Head of caudate nucleus (tissue), 42 donors: ENCODE measurements around the gene NEO1.

Experiments used
- DNase-seq, 42 donors: peaks; one replicate each; pipeline versions ENCODE4 v3.0.0 to v3.0.0-alpha.2; 2020 to 2021; ENCODE audit warnings: mixed read lengths in 7 of 42
- intact Hi-C: fragments of 100-400 bp; cut with DNase I; formaldehyde crosslinking; loops from one replicate; pipeline ENCODE4 v1.15.0; 2022

The NEO1 gene

GRCh38 chr15:73333001-73333400 is 280.7 kb downstream of the NEO1 start:
- no peak for DNase-seq
- intact Hi-C loops, result no loop called here

GRCh38 chr15:73334086-73334485 is 281.8 kb downstream of the NEO1 start:
- intact Hi-C loops, result no loop called here
- DNase-seq, result no peak

DNA sequence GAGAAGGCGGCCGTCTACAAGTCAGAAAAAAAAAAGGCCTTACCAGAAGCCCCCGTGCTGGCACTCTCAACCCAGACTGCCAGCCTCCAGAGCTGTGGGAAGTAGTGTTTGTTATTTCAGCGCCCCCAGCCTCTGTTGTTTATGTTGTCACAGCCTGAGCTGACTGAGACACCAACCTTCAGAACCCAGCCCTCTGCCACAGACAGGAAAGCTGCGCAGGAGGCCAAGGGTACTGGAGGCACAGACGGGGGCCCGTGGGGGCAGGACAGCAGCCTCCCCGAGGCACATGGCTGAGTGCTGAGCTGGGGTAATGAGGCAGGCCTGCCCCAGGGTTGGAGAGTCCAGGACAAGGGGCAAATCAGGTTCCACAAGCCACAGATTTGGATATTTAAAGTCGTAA is 282.8 kb downstream of the NEO1 start:
- no peak for DNase-seq
- intact Hi-C loops, result no loop called here

- intact Hi-C loops, result no loop called here
- no peak for DNase-seq
These were observed 283.2 kb downstream of the NEO1 start for GRCh38 chr15:73335471-73335870.

DNA sequence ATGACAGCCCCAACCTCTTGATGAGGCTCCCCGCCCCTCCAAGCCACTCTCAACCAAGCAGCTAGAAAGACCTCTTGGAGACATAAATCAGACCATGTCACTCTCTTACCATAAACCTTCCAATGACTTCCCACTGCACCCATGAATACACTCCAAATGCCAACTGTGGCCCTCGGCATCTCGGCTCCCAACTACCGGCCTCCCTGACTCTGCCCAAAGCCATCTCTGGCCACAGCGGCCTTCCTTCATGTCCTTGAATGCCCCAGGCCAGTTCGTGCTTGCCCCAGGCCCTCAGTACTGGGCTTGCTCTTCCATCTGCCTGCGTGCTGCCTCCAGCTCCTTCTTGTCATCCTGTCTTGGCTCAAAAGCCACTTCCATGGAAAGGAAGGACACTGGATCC is 284.5 kb downstream of the NEO1 start:
- intact Hi-C loops, result no loop called here
- no peak for DNase-seq

- intact Hi-C loops, result no loop called here
- no peak for DNase-seq
These were observed 284.9 kb downstream of the NEO1 start for GRCh38 chr15:73337187-73337586.

DNA sequence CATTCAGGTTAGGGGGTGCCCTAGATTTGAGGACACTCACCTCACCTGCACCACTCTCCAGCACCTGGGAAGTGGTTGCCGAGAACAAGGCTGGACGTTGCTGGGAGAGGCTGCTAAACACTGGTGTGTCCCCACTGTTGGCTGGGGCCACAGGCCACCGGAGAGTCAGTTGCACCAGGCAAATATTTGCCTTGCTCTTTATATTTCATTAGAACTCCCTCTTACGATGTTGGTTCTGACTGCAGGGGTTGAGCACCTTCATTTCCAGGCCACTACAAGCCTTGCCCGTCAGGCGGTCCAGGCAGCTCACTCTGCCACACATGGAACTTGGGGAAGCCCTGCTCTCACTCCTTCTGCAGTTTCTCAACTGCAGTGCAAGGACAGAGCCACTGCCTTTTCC is 285.8 kb downstream of the NEO1 start:
- no peak for DNase-seq
- intact Hi-C loops, result no loop called here

DNA sequence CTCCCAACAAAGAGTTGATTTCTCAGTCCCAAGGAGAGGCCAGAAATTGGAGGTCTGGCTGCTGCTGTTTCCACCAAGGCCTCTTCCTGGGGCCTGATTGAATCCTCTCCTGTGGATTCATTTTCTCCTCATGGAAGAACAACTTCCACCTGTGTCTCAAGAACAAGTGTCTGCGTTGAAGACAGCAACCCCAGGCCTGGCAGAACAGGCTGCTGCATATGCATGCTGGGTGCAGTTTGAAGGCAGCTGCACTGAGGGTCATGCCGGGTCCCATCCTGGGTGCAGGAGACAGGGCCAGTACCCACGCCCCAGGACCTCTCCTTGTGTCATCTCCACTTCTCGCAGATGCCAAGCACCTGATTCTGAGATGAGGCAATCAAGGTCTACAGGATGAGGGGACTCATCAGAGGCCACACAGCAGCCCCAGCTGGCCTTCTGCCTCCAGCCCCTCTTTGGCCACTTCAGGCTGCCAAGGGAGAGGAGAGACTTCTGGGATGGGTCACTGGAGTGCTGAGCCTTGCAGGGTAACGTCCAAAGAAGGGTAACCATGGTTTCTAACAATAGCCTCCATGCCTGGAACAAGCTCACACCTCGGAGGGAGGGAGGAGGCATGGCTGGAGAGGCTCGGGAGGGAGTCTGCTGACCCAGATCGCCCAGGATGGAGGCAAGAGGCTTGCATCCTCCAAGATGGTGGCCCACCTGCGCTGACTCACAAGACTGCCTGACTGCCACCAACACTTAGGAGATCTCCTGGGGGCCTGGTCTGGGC is 286.5 kb downstream of the NEO1 start:
- intact Hi-C loops, result no loop called here
- no peak for DNase-seq

DNA sequence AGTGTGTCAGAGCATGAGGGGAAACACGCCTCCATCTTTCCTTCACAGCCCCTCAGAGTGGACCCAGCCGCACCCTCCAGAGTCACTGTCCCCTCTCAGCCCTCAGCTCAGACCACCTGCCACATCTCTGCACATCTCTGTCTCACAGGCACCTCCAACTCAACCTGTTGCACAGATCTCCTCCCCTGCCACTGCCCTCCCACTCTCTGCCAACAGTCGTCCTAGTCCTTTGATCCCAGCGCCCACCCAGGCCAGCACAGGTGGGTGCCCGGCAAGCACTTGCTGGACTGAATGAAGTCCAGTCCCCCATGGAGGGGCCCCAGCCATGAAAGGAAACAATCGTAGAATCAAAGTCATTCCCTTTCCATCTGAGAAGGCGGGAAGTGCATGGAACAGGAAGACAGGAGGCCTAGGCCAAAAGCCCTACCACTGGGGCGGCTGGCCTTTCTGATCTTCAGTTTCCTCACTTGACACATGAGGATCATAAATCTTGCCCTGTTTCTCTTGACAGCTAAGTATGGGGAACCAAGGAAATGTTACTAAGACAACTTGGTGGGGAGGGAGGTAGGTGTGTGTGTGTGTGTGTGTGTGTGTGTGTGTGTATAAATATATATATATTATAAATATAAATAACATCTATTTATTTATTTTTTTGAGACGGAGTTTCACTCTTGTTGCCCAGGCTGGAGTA is 288.4 kb downstream of the NEO1 start:
- intact Hi-C loops, result no loop called here
- DNase-seq, result no peak

DNA sequence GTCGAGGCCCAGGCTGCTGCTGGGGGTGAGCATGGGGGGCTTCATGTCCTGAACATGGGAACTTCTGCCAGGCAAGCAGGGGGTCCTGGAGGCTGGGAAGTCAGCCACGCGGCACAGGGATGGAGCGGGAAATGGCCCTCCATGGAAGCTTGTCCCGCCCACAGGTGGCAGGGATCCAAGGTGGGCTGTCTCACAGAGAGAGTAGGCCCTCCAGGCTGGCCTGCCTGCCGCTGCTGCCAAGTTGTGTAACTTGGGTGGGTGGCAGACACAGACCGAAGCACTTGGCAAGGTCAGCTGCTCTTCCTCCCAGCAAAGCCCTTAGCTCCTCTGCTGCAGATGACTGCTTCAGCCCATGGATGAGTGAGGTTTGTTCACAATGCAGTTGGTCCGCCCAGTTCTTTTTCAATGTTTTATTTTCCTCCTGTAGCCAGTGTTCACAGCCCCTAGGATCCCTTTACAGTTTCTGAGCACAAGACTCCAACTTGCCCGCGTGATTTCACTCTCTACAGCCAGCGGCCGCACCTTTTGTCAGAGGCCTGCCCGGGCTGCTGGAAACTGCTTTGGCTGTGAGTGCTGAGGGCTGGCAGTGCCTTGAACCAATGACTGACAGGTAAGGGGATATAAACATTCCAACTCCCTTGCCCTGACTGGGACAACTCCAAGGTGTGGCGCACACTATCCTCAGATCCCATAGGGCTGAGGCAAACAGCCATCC is 289.8 kb downstream of the NEO1 start:
- intact Hi-C loops, result no loop called here
- DNase-seq, result peak in 4 of 42 donors; percentile 7 to 19 (median 14)

DNA sequence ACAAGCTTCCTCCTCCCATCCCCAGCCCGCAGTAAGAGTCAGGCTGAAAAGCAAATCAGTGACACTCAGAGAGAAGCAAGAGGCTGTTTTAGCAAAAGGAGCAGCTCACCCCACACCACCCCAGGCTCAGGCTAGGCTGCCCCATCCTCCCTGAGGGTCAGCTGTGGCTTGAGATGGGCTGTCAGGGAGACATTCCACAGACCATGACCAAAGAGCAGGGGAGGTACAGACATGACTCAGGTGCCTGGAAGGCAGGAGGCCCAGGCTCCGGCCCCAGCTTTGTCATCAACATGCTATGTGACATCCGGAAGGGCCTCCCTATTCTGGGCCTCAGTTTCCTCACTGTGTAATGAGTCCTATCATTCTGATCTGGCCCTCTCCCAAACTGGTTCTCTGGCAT is 291.8 kb downstream of the NEO1 start:
- no peak for DNase-seq
- intact Hi-C loops, result no loop called here

GRCh38 chr15:73345658-73346057 is 293.4 kb downstream of the NEO1 start:
- no peak for DNase-seq
- intact Hi-C loops, result no loop called here

GRCh38 chr15:73346735-73347312 is 294.6 kb downstream of the NEO1 start:
- peak in 6 of 42 donors; percentile 21 to 53 (median 35) for DNase-seq
- intact Hi-C loops, result no loop called here

GRCh38 chr15:73349191-73349590 is 296.9 kb downstream of the NEO1 start:
- no peak for DNase-seq
- intact Hi-C loops, result no loop called here

GRCh38 chr15:73352082-73352481 is 299.8 kb downstream of the NEO1 start:
- intact Hi-C loops, result no loop called here
- peak in 29 of 42 donors; percentile 15 to 58 (median 34) for DNase-seq

DNA sequence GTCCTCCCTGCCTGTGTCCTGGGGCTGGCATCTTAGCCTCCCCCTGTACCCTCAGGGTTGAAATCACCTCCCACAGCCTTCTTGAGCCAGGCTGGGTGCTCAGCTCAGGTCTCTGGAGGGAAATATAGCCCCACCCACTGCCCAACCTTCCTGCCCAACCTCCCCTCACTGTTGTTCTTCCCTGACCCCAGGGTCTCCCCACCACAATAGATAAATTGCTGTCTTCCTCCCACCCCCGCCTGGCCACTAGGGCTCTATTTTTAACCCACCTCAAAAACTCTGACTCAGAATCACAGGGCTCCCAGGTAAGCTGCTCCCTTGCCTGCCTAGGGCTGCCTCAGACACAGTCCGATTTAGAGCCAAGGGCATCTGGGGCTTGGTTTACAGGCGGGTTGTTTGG is 301.5 kb downstream of the NEO1 start:
- DNase-seq, result no peak
- intact Hi-C loops, result no loop called here

DNA sequence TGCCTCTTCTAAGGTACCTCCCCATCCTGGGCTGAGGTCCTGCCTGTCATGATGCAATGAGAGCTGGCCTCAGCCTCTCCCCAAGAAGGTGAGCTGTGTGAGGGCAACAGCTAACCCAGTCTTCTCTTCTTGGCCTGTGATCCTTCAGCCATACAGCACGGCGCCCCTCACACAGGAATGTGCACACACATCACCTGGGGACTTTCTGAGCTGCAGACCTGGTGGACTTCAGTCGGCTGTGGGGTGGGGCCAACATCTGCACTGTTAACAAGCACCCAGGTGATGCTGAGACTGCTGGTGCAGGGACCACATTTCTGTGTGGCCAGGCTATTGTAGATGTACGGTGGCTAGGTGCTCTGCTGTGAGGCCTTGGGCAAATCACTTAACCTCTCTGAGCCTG is 302.0 kb downstream of the NEO1 start:
- intact Hi-C loops, result no loop called here
- DNase-seq, result no peak
